ENCODE data around the gene MAGOH.

DNA sequence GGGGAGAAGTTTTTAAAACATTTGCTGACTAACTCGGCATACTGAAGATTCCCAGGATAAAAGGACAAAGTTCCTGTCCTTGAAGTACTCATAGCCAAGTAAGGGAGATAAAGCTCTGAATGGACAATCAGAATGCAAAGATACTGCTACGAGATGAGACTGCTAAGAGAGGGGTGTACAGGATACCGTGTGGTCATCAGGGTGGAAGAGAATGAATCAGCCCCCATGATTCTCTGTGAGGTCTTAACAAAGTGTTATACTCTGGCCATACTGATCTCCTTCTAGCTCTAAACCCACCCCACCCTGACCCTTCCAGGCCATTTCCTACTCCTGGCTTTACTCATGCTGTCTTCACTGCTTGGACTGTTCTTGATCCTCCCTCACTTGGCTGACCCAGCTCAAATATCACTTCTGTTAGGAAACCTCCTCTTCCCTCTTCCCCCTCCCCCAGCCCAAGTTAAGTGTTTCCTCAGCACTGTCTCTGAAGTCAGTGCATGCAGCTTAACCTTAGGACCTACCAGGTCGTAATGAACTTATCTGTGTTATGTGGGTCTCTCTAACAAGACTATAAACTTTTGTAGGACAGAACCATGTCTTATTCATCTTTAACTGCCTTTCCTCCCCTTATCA is 15.8 kb upstream of the MAGOH start:
- no peak for TF ChIP-seq EZH2phosphoT487 (IDR thresholded peaks at IDR 0.05)
- TF ChIP-seq, protein P1, sequence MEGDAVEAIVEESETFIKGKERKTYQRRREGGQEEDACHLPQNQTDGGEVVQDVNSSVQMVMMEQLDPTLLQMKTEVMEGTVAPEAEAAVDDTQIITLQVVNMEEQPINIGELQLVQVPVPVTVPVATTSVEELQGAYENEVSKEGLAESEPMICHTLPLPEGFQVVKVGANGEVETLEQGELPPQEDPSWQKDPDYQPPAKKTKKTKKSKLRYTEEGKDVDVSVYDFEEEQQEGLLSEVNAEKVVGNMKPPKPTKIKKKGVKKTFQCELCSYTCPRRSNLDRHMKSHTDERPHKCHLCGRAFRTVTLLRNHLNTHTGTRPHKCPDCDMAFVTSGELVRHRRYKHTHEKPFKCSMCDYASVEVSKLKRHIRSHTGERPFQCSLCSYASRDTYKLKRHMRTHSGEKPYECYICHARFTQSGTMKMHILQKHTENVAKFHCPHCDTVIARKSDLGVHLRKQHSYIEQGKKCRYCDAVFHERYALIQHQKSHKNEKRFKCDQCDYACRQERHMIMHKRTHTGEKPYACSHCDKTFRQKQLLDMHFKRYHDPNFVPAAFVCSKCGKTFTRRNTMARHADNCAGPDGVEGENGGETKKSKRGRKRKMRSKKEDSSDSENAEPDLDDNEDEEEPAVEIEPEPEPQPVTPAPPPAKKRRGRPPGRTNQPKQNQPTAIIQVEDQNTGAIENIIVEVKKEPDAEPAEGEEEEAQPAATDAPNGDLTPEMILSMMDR (IDR thresholded peaks at IDR 0.05), result no peak
